GM19397 (cell line): ENCODE measurements around the gene GPRC5C.

Experiments
- ATAC-seq: cut with Tn5 transposase; IDR thresholded peaks from one replicate; pipeline ENCODE4 v1.9.1; 2021; ENCODE audit warnings: mild to moderate bottlenecking, moderate library complexity; ENCODE audit not compliant: unreplicated experiment

GPRC5C gene

DNA sequence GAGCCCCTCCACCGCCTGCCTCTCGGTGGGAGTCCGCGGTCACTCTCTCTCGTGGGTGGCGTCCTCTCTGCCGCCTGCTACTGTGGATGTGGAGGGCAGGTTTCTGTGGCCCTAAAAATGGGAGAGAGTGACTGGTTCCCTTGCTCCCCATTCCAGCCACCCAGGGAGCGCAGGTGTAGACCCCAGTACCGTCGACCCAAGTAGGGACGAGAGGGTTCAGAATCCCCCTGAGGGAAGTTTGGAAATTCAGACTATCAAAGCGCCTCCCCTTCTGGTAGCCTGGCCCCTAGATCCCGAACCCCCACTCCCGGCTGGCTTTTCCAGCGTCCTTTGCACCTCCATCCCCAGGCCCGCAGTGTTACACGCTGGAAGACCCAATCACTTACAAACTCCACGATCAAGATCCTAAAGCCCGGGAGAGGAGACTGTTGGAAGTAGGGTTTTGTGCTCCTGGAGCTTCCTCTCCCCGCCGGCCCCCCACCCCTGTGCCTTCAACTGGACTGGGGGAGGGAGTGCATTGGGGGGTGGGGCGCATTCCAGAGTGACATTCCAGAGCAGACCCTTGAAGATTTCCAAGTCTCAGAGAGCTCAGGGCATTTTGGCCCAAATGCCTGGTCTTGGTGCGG lies 991 bp downstream of the GPRC5C start:
- ATAC-seq = no peak

DNA sequence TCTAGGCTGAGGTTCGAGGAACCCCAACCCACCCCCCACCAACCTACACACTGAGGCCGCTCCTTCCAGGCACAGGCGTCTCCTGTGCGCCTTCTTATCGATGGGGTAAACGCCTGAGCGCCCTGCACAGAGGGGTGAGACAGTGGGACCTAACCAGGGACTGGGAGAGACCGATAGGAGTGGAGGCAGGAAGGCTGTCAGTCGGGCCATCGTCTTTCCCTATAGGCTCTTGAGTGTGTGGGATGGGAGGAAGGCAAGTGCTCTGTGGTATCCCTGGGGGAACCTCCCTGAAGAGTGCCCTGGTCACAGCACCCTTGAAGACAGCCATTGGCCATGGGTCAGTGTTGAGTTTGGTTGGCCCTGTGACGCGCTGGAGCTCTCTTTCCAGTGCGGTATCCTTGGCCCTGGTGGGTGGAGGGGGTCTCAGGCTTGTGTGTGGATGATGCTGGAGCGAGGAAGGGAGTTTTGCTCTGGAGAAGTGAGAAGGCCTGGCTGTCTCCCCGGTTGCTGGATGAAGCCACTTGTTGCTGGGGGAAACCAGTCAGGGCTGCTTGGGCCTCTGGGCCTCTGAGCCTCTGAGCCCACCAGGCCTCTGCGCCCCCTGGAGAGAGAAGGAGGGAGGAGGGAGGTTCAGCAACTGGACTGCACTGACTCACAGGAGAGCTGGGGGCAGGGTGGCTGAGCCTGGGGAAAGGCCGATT lies 1.7 kb downstream of the GPRC5C start:
- ATAC-seq = no peak

DNA sequence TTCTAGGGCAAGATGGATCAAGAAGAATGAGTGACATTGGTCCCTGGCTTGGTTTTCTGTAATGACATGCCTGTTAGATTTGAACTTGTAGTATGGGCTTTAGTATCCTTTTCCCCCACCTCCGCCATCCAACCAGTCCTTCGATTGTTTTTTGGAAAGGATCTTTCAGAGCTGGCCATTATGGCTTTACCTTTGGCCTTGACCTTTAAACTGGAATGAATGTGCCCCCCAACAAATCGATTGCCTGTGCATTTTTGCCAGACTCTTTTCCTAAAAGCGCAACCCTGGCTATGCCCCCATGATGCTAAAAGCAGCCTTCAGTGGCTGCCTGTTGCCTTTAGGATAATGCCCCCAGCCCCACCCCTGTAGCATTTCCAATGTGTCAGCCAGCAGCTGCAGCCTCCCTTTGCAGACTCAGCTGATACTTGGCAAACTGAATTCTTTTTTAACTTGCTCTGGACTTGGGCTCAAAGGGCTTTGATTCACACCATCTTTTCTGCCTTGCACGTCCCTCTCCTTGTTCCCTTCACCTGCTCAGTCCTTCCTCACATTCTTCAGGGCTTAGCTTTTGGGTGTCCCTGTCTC lies 4.0 kb downstream of the GPRC5C start:
- ATAC-seq = no peak

DNA sequence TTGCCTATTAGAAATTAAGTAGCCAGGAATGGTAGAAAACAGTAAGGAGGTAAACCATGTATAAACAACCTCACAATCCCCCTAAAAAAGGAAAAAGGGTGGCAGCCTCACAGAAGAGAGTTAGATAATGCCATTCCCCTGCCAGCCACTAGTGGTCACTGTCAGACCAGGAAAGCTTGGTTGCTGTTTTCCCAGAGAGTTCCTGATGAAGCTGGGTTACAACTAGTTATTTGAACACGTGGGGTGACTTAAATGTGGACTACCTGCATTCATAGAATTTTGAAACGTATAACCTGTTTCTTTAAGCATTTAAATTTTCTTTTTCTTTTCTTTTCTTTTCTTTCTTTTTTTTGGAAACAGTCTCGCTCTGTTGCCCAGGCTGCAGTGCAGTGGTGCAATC lies 5.8 kb downstream of the GPRC5C start:
- no peak for ATAC-seq

DNA sequence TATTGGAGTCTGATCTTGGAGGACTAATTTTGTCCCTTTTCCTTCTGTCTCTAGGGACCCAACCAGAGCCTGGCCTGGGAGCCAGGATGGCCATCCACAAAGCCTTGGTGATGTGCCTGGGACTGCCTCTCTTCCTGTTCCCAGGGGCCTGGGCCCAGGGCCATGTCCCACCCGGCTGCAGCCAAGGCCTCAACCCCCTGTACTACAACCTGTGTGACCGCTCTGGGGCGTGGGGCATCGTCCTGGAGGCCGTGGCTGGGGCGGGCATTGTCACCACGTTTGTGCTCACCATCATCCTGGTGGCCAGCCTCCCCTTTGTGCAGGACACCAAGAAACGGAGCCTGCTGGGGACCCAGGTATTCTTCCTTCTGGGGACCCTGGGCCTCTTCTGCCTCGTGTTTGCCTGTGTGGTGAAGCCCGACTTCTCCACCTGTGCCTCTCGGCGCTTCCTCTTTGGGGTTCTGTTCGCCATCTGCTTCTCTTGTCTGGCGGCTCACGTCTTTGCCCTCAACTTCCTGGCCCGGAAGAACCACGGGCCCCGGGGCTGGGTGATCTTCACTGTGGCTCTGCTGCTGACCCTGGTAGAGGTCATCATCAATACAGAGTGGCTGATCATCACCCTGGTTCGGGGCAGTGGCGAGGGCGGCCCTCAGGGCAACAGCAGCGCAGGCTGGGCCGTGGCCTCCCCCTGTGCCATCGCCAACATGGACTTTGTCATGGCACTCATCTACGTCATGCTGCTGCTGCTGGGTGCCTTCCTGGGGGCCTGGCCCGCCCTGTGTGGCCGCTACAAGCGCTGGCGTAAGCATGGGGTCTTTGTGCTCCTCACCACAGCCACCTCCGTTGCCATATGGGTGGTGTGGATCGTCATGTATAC lies 8.0 kb downstream of the GPRC5C start:
- no peak for ATAC-seq

DNA sequence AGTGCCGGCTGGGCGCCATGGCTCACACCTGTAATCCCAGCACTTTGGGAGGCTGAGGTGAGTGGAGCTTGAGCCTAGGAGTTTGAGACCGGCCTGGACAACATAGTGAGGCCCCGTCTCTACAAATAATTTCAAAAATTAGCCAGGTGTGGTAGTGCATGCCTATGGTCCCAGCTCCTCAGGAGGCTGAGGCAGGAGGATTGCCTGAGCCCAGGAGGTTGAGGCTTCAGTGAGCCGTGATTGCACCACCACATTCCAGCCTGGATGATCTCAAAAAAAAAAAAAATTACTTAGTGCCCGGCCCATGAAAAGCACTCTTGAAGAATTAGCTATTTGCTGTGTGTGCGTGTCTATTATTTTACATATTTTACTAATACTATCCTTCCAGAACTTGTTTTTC lies 9.6 kb downstream of the GPRC5C start:
- no peak for ATAC-seq

DNA sequence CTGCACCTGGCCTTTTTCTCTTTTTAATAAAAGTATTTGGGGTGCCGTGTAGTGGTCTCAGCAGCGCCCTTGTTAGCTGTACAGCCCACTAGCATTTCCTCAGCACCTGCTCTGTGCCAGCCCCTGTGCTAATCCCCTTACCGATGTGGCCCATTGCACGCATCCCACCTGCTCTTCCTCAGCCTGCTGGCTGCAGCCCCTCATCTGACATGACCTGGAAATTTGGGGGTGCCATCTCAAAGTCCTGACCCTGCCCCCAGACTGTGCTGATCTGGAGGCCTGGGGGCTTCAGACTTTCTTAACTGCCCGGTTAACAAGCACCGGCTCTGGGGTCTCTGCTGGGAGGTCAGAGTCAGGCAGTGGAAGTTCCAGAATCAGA lies 10.4 kb downstream of the GPRC5C start:
- ATAC-seq = no peak

DNA sequence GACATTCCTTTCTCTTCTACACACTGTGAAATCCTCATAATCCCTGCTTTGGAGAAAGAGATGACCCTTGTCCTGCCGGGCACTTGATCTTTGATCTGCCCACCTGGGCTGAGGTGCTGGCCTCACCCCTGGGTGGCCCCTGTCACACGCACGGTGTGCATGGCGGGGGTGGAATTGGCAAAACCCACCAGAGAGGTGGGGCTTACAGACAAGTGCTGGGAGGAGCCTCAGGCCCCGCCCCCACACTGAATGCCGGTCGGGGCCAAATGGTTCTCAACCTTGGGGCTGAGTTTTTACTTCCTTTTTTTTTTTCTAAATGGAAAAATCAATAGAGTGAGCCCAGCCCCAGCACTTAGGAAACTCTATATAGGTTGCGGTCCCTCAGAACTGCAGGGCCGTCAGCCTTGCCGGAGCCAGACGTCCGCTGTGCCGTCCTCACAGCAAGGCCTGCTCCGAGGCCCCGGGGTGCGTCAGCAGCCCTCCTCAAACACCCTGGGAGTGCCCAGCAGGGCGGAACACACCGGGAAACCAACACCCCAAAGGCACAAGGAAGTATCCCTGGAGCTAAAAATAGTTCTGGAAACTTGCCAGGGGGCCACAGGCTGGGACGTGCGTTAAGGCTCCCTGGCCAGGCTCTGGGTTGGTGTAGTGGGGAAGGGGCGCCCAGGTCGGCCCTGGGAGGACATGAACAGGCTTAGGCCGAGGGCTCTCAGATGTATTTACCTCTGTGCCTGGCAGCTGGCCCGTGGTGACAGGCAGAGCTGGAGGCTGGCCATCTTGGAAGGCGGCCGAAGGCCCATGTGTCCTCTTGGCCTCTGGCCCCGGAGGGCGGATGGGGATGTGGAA lies 11.0 kb downstream of the GPRC5C start:
- ATAC-seq = peak; percentile 59

DNA sequence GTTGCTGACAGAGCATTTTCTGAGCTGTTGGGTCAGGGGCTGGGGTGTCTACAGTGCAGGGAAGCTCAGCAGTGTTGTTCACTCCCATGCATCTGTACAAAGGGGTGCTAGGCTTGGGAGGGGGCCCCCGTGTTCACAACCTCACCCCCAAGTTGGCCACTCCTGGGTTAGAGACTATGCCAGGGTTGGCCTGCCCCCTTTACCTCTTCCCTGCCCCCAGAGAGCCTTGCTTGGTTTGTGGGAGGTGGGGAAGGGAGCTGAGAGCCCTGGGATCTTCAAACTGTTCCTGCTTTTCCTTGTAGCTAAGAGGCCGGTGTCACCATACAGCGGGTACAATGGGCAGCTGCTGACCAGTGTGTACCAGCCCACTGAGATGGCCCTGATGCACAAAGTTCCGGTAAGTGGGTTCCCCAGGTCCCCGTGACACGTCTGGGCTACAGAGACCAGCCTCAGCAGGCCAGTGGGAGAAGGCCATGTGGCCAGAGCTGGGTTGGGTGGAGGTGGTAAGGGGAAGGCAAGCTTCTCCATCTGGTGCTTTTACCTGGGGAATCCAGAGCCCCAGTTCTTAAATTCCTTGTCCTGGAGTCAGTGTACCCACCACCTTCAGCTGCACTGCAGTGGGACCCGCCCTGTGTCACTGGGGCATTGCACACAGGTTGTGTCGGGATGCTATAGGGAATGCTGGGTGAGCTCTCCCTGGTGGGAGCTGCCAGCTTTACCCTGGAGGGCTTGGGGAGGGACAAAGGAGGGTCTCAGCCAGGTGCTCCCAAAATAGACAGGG lies 11.8 kb downstream of the GPRC5C start:
- ATAC-seq = no peak

DNA sequence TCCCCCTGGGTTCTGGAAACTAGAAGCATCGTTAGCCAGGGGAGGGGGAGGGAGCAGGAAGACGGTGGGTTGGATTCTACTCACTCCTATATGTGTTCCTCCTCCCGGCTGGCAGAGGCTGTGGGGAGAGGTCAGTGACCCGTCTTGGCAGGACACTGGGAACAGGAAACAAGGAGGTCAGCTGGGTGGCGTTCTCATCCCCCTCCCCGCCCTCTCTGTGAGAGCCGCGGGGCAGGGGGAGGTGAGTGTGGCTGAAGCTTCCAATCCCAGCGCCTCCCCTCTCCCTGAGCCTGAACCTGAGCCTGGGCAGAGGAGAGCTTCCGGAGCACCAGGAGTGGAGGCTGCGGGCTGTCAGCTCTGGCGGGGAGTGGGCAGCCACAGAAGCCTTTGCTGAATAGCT lies 12.5 kb downstream of the GPRC5C start:
- ATAC-seq = no peak

DNA sequence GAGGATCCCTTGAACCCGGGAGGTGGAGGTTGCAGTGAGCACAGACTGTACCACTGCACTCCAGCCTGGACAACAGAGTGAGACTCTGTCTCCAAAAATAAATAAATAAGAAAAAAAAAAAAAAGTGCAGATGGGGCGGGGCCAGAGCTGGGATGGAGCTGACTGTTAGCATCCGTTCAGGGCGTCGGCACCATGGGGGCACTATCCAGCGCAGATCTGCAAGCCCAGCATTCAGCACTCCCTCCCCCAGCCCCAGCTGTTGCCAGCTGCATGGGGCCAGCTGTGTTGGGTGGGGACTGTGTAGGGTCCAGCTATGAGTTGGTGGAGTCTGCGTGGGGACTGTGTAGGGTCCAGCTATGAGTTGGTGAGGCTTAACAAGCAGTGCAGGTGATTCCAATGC lies 13.3 kb downstream of the GPRC5C start:
- ATAC-seq = no peak

DNA sequence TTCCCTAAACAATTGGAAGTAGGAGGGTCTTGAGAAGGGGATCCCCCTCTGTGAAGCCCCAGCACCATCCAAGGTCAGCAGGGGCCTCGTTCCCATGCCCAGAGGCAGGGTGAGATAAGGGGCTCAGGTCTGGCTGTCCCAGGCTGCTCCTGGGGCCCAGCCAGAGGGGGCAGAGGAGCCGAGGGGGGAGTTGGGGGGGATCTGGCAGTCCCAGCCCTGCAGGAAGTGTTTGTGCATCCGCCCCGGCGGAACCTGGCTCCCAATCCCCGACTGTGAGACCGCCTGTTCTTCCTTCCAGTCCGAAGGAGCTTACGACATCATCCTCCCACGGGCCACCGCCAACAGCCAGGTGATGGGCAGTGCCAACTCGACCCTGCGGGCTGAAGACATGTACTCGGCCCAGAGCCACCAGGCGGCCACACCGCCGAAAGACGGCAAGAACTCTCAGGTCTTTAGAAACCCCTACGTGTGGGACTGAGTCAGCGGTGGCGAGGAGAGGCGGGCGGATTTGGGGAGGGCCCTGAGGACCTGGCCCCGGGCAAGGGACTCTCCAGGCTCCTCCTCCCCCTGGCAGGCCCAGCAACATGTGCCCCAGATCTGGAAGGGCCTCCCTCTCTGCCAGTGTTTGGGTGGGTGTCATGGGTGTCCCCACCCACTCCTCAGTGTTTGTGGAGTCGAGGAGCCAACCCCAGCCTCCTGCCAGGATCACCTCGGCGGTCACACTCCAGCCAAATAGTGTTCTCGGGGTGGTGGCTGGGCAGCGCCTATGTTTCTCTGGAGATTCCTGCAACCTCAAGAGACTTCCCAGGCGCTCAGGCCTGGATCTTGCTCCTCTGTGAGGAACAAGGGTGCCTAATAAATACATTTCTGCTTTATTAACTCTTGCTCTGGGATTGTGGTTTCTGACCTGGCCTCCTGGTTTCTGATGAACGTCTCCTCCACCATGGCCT lies 14.9 kb downstream of the GPRC5C start:
- ATAC-seq = no peak

DNA sequence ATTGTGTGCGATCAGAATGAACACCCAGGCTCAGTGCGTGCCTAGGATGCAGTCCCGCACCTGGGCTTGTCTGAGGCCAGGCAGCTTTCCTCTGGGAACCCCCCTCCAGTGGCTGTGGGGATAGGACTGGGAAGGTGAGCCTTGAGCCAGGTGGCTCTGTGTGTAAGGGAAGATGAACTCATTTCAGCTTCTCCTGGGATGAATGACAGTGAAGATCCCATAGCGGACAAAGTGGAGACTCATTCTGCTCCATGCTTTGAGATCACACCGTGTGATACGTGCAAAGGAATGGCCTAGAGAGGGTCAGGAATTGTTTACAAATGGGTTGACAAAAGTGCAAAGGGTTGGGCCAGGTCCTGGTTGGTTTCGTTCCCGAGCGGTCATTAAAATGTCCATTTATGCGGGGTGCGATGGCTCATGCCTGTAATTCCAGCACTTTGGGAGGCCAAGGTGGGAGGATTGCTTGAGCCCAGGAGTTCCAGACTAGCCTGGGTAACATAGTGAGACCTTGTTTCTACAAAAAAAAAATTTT lies 15.8 kb downstream of the GPRC5C start:
- ATAC-seq = no peak

DNA sequence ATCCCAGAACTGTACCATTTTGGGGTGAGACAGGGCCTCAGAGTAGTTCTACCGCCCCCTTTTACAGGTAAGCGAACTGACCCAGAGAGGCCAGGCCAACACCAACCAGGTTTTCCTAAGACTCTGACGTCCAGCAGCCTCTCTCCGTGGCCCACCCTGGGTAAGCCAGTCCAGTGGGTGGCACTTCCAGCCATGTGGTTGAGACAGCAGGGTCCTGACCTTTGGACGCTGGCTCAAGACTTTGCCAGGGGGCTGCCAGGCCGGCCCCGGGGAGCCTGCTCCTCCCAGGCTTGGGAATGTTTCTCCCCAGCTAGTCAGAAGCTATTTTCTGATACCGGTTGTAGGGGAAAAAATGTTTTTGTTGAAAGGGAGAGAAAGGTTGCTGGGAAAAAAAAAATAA lies 16.9 kb downstream of the GPRC5C start:
- no peak for ATAC-seq

DNA sequence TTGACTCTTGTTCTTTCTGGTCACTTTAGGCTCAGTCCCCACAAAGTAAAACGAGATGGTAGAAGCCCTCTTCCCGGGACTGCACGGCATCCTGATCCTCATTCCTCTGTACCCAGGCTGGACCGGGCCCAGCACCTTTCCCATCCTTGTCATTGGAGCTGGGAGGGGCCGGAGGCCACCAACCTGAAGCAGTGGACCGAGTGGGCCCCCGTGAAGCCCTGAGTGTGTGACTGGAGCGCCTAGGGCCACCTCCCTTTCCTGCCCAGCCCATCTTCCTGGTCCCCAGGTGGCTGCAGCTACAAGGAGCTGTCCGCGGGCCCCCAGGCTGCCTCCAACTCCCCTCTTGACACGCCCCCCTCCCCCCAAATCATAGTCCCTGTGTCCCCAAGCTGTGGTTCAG lies 17.4 kb downstream of the GPRC5C start:
- ATAC-seq = no peak

DNA sequence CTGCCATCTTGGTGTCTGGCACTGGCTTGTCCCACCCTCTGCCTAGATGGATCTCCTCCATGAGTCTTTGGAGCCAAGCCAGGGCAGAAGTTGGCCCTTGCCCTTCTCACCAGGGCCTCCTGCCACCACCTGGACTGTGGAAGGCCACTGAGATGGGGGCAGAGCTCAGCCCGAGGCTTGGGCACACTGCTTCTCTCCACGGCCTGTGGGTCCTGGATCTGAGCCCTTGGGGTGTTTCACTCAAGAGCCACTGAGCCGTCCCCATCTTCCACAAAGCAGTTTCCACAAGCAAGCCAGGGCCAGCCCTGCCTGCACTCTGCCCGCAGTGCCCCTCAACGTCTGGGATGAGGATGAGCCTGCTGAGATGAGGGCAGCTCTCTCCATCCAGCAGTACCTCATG lies 17.9 kb downstream of the GPRC5C start:
- ATAC-seq = no peak

DNA sequence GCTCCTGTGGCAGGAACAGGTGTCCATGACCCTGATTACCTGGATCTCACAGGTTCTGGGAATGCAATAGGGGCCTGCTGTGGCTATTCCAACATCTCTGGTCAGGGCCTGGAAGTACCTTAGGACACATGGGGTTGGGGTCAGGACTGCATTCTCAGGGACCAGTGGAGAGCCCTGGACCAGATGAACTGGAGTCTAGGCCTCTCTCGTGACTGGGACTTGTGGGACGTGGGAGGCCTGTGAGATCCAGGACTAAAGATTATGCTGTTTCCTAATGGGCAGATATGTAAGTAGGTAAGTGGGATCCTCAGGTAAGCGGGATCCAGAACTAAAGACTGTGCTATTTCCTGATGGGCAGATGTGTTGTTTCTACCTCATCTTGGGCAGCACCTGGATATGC lies 18.3 kb downstream of the GPRC5C start:
- ATAC-seq = no peak

DNA sequence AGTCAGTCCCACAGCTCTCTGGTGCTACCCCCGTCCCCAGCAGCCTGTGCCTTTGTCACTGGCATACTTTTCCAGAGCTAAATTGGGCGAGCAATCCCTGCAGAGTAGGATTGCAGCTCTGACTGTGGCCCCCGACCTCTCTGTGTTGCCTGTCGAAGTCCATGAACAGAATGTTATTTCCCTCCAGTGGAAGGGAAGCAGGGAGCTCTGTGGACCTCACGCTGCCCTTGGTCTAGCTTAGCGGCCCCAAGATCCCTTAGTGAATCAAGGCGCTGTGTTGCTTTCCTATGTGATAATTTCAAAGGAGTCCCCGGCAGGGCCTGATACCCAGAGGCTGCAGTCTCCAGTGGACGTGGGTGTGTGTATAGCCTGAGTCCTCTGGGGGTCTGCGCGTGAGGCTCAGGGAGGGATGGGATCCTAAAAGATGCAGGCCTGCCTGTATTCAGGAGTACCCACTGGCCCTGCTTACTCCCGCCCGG lies 19.1 kb downstream of the GPRC5C start:
- no peak for ATAC-seq
